ENCODE data around the gene CNTRL.

DNA sequence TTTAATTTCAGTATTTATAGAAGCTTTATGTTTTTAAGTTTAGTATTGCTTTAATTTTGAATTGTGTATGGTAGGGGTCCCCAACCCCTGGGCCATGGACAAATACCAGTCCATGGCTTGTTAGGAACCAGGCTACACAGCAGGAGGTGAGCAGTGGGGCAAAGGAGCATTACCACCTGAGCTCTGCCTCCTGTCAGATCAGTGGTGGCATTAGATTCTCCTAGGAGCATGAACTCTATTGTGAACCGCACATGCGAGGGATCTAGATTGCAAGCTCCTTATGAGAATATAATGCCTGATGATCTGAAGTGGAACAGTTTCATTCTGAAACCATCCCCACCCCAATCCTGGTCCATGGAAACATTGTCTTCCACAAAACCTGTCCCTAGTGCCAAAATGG is 26.6 kb upstream of the CNTRL start:
- TF ChIP-seq, protein P1, sequence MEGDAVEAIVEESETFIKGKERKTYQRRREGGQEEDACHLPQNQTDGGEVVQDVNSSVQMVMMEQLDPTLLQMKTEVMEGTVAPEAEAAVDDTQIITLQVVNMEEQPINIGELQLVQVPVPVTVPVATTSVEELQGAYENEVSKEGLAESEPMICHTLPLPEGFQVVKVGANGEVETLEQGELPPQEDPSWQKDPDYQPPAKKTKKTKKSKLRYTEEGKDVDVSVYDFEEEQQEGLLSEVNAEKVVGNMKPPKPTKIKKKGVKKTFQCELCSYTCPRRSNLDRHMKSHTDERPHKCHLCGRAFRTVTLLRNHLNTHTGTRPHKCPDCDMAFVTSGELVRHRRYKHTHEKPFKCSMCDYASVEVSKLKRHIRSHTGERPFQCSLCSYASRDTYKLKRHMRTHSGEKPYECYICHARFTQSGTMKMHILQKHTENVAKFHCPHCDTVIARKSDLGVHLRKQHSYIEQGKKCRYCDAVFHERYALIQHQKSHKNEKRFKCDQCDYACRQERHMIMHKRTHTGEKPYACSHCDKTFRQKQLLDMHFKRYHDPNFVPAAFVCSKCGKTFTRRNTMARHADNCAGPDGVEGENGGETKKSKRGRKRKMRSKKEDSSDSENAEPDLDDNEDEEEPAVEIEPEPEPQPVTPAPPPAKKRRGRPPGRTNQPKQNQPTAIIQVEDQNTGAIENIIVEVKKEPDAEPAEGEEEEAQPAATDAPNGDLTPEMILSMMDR (IDR thresholded peaks at IDR 0.05): no peak
- no peak for TF ChIP-seq EZH2 (IDR thresholded peaks at IDR 0.05; ENCODE audit: borderline replicate concordance, insufficient read depth, low read depth, low read length, poor library complexity, severe bottlenecking)
